ENCODE data around the gene PTK7.
A peak's percentile ranks its signal among the peaks of the same experiment; 100 is the strongest.
"Not testable (repeated sequence)": the region's sequence is repeated elsewhere in the genome, so short reads cannot be mapped to it uniquely, and the experiment has no call there.

The PTK7 gene

GRCh38 chr6:43076464-43077332 is 584 bp downstream of the PTK7 start:
- peak overlapping the region; percentile 86 for H3K9ac ChIP-seq (ENCODE audit: low read depth, low read length)
- peaks cover 28% of the 10 kb centered on the region for H3K4me1 ChIP-seq (ENCODE audit: control insufficient read depth, insufficient read depth, low read length)
- H3K36me3 ChIP-seq (ENCODE audit: control insufficient read depth, insufficient read depth, low read length), result peaks cover 17% of the 10 kb centered on the region
- H3K27me3 ChIP-seq (ENCODE audit: control insufficient read depth, insufficient read depth, low read length), result no peaks in the 10 kb centered on the region
- peak overlapping the region; percentile 95 for H3K4me3 ChIP-seq (ENCODE audit: low read depth, low read length)
- no peaks in the 10 kb centered on the region for H3K9me3 ChIP-seq (ENCODE audit: control insufficient read depth, insufficient read depth, low read length)
- peak overlapping the region; percentile 79 for H3K27ac ChIP-seq (ENCODE audit: low read depth, low read length)

DNA sequence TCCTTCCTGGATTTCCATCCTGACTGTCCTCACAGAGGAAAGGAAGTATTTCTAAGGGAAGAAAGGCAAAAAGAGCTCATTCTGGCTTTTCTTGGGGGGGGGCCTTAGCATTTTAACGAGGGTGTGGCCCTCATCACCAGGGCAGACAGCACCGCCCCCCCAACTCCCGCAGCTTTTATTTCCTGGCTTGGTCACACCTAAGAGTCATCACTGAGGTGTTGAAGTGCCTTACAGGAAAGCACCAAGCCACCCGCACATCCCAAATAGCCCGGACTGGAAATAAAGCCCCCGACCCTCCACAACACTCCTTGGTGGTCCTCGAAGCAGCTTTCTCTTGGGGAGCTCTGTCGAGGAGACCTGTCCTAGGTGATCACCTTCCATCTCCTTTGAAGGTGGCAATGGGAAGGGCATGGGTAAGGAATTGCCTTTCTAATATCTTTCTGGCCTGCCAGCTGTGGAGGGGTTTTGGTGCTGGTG is 1.3 kb downstream of the PTK7 start:
- H3K4me1 ChIP-seq (ENCODE audit: control insufficient read depth, insufficient read depth, low read length), result peaks cover 28% of the 10 kb centered on the region

GRCh38 chr6:43077981-43078511 is 1.9 kb downstream of the PTK7 start:
- Histone ChIP-seq H3K4me1 (ENCODE audit: control insufficient read depth, insufficient read depth, low read length) (peaks cover 30% of the 10 kb centered on the region), H3K9ac (ENCODE audit: low read depth, low read length) (no peak overlapping the region), H3K4me3 (ENCODE audit: low read depth, low read length) (peak overlapping the region; percentile 95)

More for the DNA sequence above, 1.3 kb downstream of the PTK7 start:
- H3K9ac ChIP-seq (ENCODE audit: low read depth, low read length), result peak overlapping the region; percentile 86
- H3K27ac ChIP-seq (ENCODE audit: low read depth, low read length), result peak overlapping the region; percentile 79
- no peaks in the 10 kb centered on the region for H3K9me3 ChIP-seq (ENCODE audit: control insufficient read depth, insufficient read depth, low read length)
- H3K27me3 ChIP-seq (ENCODE audit: control insufficient read depth, insufficient read depth, low read length), result no peaks in the 10 kb centered on the region
- H3K4me3 ChIP-seq (ENCODE audit: low read depth, low read length), result peak overlapping the region; percentile 95
- H3K36me3 ChIP-seq (ENCODE audit: control insufficient read depth, insufficient read depth, low read length), result peaks cover 15% of the 10 kb centered on the region

DNA sequence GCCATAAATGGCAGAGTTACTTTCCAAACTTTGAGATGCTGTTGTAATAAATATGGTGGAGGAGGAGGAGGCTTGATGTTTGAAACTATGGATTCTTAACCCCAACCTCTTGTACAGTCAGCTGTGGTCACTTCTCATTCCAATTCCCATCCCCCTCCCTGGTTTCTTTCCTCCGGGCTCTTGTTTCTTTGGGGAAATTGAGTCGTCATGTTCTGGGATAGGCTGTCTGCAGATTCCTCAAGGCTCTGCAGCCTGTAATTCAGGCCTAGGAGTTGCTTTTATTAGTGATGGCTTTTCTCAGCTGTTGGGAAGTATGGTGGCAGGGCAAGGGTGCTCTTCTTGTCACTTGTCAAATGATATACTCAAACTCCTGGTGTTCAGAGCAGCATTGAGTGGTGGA is 2.6 kb downstream of the PTK7 start:
- Histone ChIP-seq H3K9ac (ENCODE audit: low read depth, low read length) (no peak overlapping the region), H3K4me3 (ENCODE audit: low read depth, low read length) (no peak overlapping the region; the same call in 1 of the 2 replicates), H3K27ac (ENCODE audit: low read depth, low read length) (no peak overlapping the region), H3K27me3 (ENCODE audit: control insufficient read depth, insufficient read depth, low read length) (no peaks in the 10 kb centered on the region), H3K9me3 (ENCODE audit: control insufficient read depth, insufficient read depth, low read length) (no peaks in the 10 kb centered on the region), H3K4me1 (ENCODE audit: control insufficient read depth, insufficient read depth, low read length) (peaks cover 37% of the 10 kb centered on the region), H3K36me3 (ENCODE audit: control insufficient read depth, insufficient read depth, low read length) (peaks cover 7% of the 10 kb centered on the region; the same call in 1 of the 2 replicates)

More at GRCh38 chr6:43077981-43078511, 1.9 kb downstream of the PTK7 start:
- Histone ChIP-seq H3K36me3 (ENCODE audit: control insufficient read depth, insufficient read depth, low read length) (peaks cover 8% of the 10 kb centered on the region), H3K27ac (ENCODE audit: low read depth, low read length) (peak overlapping the region; percentile 79), H3K9me3 (ENCODE audit: control insufficient read depth, insufficient read depth, low read length) (no peaks in the 10 kb centered on the region), H3K27me3 (ENCODE audit: control insufficient read depth, insufficient read depth, low read length) (no peaks in the 10 kb centered on the region)

GRCh38 chr6:43081043-43081442 is 4.9 kb downstream of the PTK7 start:
- Histone ChIP-seq H3K9me3 (ENCODE audit: control insufficient read depth, insufficient read depth, low read length) (no peaks in the 10 kb centered on the region), H3K9ac (ENCODE audit: low read depth, low read length) (no peak overlapping the region), H3K4me3 (ENCODE audit: low read depth, low read length) (no peak overlapping the region), H3K27ac (ENCODE audit: low read depth, low read length) (no peak overlapping the region), H3K27me3 (ENCODE audit: control insufficient read depth, insufficient read depth, low read length) (no peaks in the 10 kb centered on the region), H3K36me3 (ENCODE audit: control insufficient read depth, insufficient read depth, low read length) (no peaks in the 10 kb centered on the region), H3K4me1 (ENCODE audit: control insufficient read depth, insufficient read depth, low read length) (peaks cover 28% of the 10 kb centered on the region)

- not testable (repeated sequence) for H3K9me3 ChIP-seq (ENCODE audit: control insufficient read depth, insufficient read depth, low read length); H3K4me3 ChIP-seq (ENCODE audit: low read depth, low read length); H3K27me3 ChIP-seq (ENCODE audit: control insufficient read depth, insufficient read depth, low read length); H3K36me3 ChIP-seq (ENCODE audit: control insufficient read depth, insufficient read depth, low read length); H3K27ac ChIP-seq (ENCODE audit: low read depth, low read length); H3K9ac ChIP-seq (ENCODE audit: low read depth, low read length)
- H3K4me1 ChIP-seq (ENCODE audit: control insufficient read depth, insufficient read depth, low read length), result peaks cover 28% of the 10 kb centered on the region
Observed at GRCh38 chr6:43081922-43082321, 5.8 kb downstream of the PTK7 start.

DNA sequence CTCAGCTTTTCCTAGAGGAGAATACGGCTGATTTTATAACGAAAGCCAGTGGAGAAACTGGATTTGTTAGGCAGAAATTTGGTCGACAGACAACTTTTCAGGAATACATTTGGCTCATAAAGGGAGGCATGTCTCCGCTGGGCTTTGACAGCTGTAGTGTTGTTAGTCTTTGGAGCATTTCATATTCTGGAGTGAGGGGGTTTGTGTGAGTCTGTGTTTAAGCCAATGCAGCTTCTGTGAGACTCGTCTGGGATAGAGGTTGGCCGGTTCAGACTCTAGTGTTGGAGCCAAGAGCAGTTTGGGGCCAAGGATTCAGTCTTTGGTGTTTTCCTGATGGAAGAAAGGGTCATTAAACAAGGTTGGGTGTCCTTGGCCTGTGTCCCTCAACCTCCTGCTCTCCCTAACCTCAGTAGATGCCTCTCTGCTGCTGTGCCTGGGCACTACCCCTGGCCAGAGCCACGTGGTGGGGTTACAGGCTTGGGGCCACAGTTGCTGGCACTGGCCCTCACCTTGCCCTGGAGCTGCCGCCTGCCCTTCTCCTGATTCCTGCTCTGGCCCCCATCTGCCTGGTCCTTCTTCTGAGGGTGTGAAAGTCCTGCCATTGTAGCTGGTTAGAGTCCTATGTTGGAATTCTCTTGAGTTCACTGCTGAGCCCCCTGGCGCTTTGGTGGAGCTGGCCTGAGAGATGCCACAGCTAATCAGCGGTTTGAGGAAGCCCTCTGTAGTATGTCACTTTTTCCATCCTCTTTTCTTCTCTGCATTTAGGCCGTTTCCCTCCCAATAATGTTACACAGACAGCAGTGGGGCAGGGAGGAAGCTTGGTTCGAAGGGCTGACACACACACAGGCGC is 6.9 kb downstream of the PTK7 start:
- Histone ChIP-seq H3K9ac (ENCODE audit: low read depth, low read length) (no peak overlapping the region), H3K27me3 (ENCODE audit: control insufficient read depth, insufficient read depth, low read length) (no peaks in the 10 kb centered on the region)

DNA sequence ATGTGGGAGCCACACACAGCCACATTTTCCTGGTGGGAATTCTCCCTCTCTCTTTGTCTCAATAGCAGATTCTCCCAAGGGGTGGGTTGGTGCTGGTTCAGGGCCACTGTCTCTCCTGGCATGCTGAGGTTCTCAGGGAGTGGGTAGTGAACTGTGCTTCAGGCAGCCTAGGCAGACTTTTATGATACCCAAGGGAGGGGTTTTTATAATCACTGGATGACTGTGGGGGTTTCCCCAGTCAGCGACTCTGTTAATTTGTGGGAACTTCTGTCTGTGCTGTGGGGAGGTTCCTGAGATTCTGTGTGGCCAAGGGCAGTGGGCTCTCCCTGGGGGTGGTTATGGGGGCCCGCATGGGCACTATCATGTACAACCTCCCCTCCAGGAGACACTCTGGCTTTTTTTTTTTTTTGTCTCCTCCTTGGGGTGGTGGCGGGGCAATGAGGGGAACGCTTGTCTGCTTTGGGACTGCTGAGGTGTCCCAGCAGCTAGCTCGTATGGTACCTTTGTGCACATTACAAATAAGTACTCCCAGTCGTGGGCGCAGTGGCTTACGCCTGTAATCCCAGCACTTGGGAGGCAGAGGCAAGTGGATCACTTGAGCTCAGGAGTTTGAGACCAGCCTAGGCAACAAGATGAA is 10.0 kb downstream of the PTK7 start:
- H3K27ac ChIP-seq (ENCODE audit: low read depth, low read length), result no peak overlapping the region
- H3K4me3 ChIP-seq (ENCODE audit: low read depth, low read length), result no peak overlapping the region
- H3K9me3 ChIP-seq (ENCODE audit: control insufficient read depth, insufficient read depth, low read length), result no peaks in the 10 kb centered on the region
- H3K9ac ChIP-seq (ENCODE audit: low read depth, low read length), result no peak overlapping the region
- peaks cover 41% of the 10 kb centered on the region for H3K4me1 ChIP-seq (ENCODE audit: control insufficient read depth, insufficient read depth, low read length)
- no peaks in the 10 kb centered on the region for H3K27me3 ChIP-seq (ENCODE audit: control insufficient read depth, insufficient read depth, low read length)
- H3K36me3 ChIP-seq (ENCODE audit: control insufficient read depth, insufficient read depth, low read length), result no peaks in the 10 kb centered on the region

More for the DNA sequence above, 6.9 kb downstream of the PTK7 start:
- Histone ChIP-seq H3K4me1 (ENCODE audit: control insufficient read depth, insufficient read depth, low read length) (peaks cover 24% of the 10 kb centered on the region), H3K4me3 (ENCODE audit: low read depth, low read length) (no peak overlapping the region), H3K36me3 (ENCODE audit: control insufficient read depth, insufficient read depth, low read length) (no peaks in the 10 kb centered on the region), H3K27ac (ENCODE audit: low read depth, low read length) (no peak overlapping the region), H3K9me3 (ENCODE audit: control insufficient read depth, insufficient read depth, low read length) (no peaks in the 10 kb centered on the region)

DNA sequence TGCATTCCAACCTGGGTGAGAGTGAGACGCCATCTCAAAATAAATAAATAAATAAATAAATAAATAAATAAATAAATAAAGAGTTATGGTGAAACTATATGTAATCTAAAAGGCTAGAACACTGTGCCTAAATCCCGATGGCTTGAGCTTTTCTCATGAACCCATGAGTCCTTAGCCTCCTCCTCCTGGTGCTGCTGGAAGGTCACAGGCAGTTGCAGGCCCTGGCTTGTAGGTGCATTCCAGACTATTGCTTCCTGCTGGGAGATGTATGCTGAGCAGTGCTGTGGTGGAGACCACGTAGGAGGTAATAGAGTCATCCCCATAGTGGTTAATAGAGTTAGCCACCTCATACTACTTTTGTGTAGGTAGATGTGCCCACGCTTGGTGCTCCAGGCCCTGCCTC is 12.5 kb downstream of the PTK7 start:
- H3K4me1 ChIP-seq (ENCODE audit: control insufficient read depth, insufficient read depth, low read length), result peaks cover 46% of the 10 kb centered on the region
- H3K9ac ChIP-seq (ENCODE audit: low read depth, low read length), result no peak overlapping the region
- no peaks in the 10 kb centered on the region for H3K27me3 ChIP-seq (ENCODE audit: control insufficient read depth, insufficient read depth, low read length)
- H3K36me3 ChIP-seq (ENCODE audit: control insufficient read depth, insufficient read depth, low read length), result no peaks in the 10 kb centered on the region
- H3K4me3 ChIP-seq (ENCODE audit: low read depth, low read length), result 0 out of 2 replicates have a peak overlapping the region, but pooled peaks have one; percentile 19
- H3K27ac ChIP-seq (ENCODE audit: low read depth, low read length), result peak overlapping the region; percentile 97
- H3K9me3 ChIP-seq (ENCODE audit: control insufficient read depth, insufficient read depth, low read length), result no peaks in the 10 kb centered on the region

DNA sequence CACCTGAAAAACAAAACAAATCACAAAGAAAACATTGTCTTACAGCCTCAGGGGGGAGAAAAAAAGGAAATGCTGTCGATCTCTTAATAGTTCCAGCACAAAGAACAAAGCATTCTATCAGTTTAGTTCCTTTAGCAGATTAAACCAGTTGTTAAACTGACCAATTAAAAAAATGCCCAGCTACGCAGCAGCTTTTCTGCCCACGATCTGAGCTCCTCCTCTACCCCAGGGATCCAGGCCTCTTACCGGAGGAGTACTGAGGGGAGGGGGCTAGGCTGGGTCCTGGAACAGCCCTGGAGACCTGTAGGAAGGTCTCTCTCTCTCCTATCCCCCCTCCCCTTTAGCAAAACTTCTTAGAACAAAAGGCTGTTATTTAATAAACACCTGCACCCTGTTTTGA is 13.4 kb downstream of the PTK7 start:
- peak overlapping the region; percentile 58 for H3K9ac ChIP-seq (ENCODE audit: low read depth, low read length)
- peaks cover 51% of the 10 kb centered on the region for H3K4me1 ChIP-seq (ENCODE audit: control insufficient read depth, insufficient read depth, low read length)
- peak overlapping the region; percentile 97 for H3K27ac ChIP-seq (ENCODE audit: low read depth, low read length)
- H3K27me3 ChIP-seq (ENCODE audit: control insufficient read depth, insufficient read depth, low read length), result no peaks in the 10 kb centered on the region
- no peaks in the 10 kb centered on the region for H3K9me3 ChIP-seq (ENCODE audit: control insufficient read depth, insufficient read depth, low read length)
- no peaks in the 10 kb centered on the region for H3K36me3 ChIP-seq (ENCODE audit: control insufficient read depth, insufficient read depth, low read length)
- H3K4me3 ChIP-seq (ENCODE audit: low read depth, low read length), result peak overlapping the region; percentile 48

Data from HUES48 (cell line).